ENCODE measurements around the gene LINGO4. TPM values are rescaled to one million over a fixed set of nuclear protein-coding genes. Genes with fewer than 3 reads are reported as not detected.

The LINGO4 gene
- total and polyA plus RNA-seq, 10 of the 15 experiments (the other 5 are each of a cell fraction or from before 2014, with no cell fraction given), result not detected

DNA sequence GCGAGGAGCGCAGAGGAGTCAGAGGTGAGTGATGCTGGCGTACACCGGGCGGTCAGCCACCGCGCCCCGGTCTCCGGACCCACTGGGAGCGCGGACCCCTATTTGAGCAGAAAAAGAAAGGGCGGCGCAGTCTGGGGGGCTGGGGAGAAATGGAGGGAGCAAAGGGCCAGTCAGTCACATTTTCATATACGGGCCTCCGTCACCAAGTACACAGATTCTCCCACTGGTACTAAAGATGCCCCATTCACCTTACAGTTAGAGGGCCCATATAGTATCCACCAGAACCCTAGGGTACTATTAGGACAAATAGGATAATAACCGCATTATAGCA is 33.8 kb upstream of the LINGO4 start:
- H3K9ac ChIP-seq (ENCODE audit: control insufficient read depth, insufficient read depth, low read length), result no peak overlapping the region; the same call in 1 of the 2 replicates
- H3K4me2 ChIP-seq (ENCODE audit: control insufficient read depth, insufficient read depth), result peak overlapping the region; percentile 80
- POLR2A ChIA-PET, result interaction anchor here (0.6 to 2.0 kb wide), 5 partner anchors 19 to 491 kb away, joined by 3 to 9 read pairs (median 6); partner anchors contain the start of genes RIIAD1 and THEM4
- no peak overlapping the region for H3K27ac ChIP-seq (ENCODE audit: control insufficient read depth, insufficient read depth)
- no peak overlapping the region; the same call in 1 of the 2 replicates for H2AFZ ChIP-seq (ENCODE audit: control insufficient read depth, low read depth, low read length)
- ATAC-seq (peak; percentile 2), DNase-seq (ENCODE audit: low read depth, low spot score) (no peak), FAIRE-seq (no peak)
- peak overlapping the region; percentile 42; the same call in 1 of the 2 replicates for H3K4me3 ChIP-seq
- no peaks in the 10 kb centered on the region for H3K36me3 ChIP-seq (ENCODE audit: control insufficient read depth in 2 of 2, insufficient read depth in 2 of 2, low read length in 1 of 2)
- WGBS (ENCODE audit: insufficient coverage, insufficient replicate concordance, low lambda C conversion rate, missing lambda C conversion rate), result 4% methylated on average over 16 of the region's 16 CpGs
- peaks cover 5% of the 10 kb centered on the region; the same call in 1 of the 2 replicates for H4K20me1 ChIP-seq (ENCODE audit: control insufficient read depth, insufficient read depth)
- H3K9me3 ChIP-seq (replicated peaks; ENCODE audit: control insufficient read depth, insufficient read depth, low read length), result no peaks in the 10 kb centered on the region
- in situ Hi-C loops (cut with MboI) (loop anchor here (5.0 to 10.0 kb wide), 3 partner anchors 247 to 544 kb away; no protein-coding TSS in a partner anchor), intact Hi-C loops (cut with micrococcal nuclease; ENCODE audit: unreplicated experiment) (loop anchor here (5.0 to 10.0 kb wide), 2 partner anchors 124 to 147 kb away; partner anchors contain the start of gene CELF3)
- H3K4me1 ChIP-seq (ENCODE audit: control insufficient read depth, insufficient read depth, low read length), result peaks cover 10% of the 10 kb centered on the region; the same call in 1 of the 2 replicates
- no peak for TF ChIP-seq MTA2 (IDR thresholded peaks at IDR 0.05; ENCODE audit: low read depth)
- TF ChIP-seq MYB (IDR thresholded peaks at IDR 0.05; ENCODE audit: borderline replicate concordance, low read depth, low read length), result no peak
- TF ChIP-seq STAT1 (conservative IDR thresholded peaks at IDR 0.05), result no peak
- TF ChIP-seq NR2C1 (IDR thresholded peaks at IDR 0.05), result no peak
- TF ChIP-seq ATF7 (IDR thresholded peaks at IDR 0.05; ENCODE audit: low read depth), result no peak
- TF ChIP-seq, protein P1, sequence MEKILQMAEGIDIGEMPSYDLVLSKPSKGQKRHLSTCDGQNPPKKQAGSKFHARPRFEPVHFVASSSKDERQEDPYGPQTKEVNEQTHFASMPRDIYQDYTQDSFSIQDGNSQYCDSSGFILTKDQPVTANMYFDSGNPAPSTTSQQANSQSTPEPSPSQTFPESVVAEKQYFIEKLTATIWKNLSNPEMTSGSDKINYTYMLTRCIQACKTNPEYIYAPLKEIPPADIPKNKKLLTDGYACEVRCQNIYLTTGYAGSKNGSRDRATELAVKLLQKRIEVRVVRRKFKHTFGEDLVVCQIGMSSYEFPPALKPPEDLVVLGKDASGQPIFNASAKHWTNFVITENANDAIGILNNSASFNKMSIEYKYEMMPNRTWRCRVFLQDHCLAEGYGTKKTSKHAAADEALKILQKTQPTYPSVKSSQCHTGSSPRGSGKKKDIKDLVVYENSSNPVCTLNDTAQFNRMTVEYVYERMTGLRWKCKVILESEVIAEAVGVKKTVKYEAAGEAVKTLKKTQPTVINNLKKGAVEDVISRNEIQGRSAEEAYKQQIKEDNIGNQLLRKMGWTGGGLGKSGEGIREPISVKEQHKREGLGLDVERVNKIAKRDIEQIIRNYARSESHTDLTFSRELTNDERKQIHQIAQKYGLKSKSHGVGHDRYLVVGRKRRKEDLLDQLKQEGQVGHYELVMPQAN (conservative IDR thresholded peaks at IDR 0.05), result no peak
- no peak for TF ChIP-seq KLF5 (IDR thresholded peaks at IDR 0.05; ENCODE audit: partially characterized antibody)
- TF ChIP-seq ZBED1 (IDR thresholded peaks at IDR 0.05; ENCODE audit: borderline replicate concordance), result no peak
- no peak for TF ChIP-seq TCF3 (IDR thresholded peaks at IDR 0.05; ENCODE audit: borderline replicate concordance, insufficient read depth, low read depth, low read length)
- TF ChIP-seq, protein P2, sequence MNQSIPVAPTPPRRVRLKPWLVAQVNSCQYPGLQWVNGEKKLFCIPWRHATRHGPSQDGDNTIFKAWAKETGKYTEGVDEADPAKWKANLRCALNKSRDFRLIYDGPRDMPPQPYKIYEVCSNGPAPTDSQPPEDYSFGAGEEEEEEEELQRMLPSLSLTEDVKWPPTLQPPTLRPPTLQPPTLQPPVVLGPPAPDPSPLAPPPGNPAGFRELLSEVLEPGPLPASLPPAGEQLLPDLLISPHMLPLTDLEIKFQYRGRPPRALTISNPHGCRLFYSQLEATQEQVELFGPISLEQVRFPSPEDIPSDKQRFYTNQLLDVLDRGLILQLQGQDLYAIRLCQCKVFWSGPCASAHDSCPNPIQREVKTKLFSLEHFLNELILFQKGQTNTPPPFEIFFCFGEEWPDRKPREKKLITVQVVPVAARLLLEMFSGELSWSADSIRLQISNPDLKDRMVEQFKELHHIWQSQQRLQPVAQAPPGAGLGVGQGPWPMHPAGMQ (IDR thresholded peaks at IDR 0.05; ENCODE audit: borderline replicate concordance), result no peak
- peaks cover 0 to 8% of the 10 kb centered on the region in 2 experiments for H3K27me3 ChIP-seq (replicated peaks in 1 of 2; ENCODE audit: control insufficient read depth in 2 of 2, insufficient read depth in 2 of 2, low read length in 1 of 2)
- SMC1A ChIA-PET (ENCODE audit: uncharacterized antibody, unreplicated experiment), result interaction anchor here (1.0 to 2.1 kb wide), 4 partner anchors 14 to 395 kb away, joined by 3 to 8 read pairs (median 4); partner anchors contain the start of gene THEM5
- CTCF ChIA-PET, result interaction anchor here (0.7 to 1.3 kb wide), 2 partner anchors 649 to 682 kb away, joined by 3 to 4 read pairs; partner anchors contain the start of genes TNFAIP8L2 and VPS72
- TSS peak; percentile 76 for BruUV-seq (replicated peaks)
- no peaks in the 10 kb centered on the region for H3K79me2 ChIP-seq (ENCODE audit: control insufficient read depth, insufficient read depth, low read length)
- RAD21 ChIA-PET (ENCODE audit: unreplicated experiment), result interaction anchor here (0.9 to 2.0 kb wide), 4 partner anchors 20 to 380 kb away, joined by 4 to 10 read pairs (median 4); partner anchors contain the start of gene POGZ

All from GM12878 (cell line).